ENCODE data around the gene MAP3K15.

Gene MAP3K15

GRCh38 chrX:19343535-19344408, 171.5 kb downstream of the MAP3K15 start, which contains the start of gene PDHA1:
TSS of gene PDHA1 (plus strand) at chrX:19343927. CDS start at chrX:19344038, 111 bp downstream.
- DNase-seq = peak; percentile 81 to 87

DNA sequence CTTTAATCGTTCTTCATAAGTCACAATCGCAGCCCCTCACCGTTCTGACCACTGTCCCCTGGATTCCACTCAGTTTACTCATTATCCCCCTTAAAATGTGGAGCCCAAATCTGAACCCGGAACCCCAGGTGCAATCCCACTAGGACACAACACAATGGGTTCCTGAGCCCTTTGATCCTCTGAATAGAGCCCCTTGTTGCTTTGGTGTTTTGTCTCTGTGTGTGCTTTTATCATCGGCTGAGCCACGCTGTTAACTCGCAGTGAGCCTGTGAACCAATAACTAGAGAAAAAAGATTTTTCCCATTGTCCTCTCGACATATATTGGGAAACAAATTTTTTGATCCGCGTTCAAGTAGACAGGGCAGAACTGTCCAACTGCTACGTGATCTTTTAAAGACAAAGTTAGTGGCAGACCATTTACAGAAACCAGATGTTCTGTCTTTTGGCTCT, 172.2 kb downstream of the MAP3K15 start:
- no peak for DNase-seq

DNA sequence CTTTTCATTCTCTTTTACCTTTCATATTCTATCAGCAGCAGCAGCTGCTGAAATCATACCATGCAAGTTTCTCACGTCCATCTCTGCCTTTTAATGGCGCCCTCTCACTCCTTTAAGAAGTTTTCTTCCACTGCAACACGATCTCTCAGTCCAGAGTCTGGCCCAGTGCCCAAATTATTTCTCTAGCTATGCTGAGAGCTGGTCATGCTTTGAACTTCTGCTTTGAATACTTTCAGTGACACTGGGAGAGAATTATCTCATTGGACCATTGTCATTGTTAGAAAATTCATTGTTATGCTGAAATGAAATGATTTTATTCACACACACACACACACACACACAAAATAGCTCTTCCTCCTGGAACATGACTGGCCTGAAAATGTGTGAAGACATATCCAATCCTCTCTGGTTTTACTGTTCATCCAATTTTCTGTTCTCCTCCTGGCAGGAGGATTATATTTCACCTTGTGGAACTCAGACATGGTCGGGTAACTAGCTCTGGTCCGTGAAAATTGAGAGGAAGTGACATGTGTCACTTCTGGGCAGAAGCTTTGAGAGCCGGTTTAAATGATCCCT, 172.9 kb downstream of the MAP3K15 start:
- DNase-seq = no peak

- peak; percentile 5 to 19 for DNase-seq
These were observed 180.2 kb downstream of the MAP3K15 start for GRCh38 chrX:19334945-19335626.

GRCh38 chrX:19332983-19333382, 182.3 kb downstream of the MAP3K15 start:
- DNase-seq = peak; percentile 1 to 66

- no peak for DNase-seq
These were observed 183.5 kb downstream of the MAP3K15 start for GRCh38 chrX:19331831-19332230.

GRCh38 chrX:19326567-19326966, 188.7 kb downstream of the MAP3K15 start:
- no peak for DNase-seq

All from SHP77 (cell line).